Measurements from ENCODE around the gene SLC6A6.

The SLC6A6 gene

GRCh38 chr3:14461006-14461747, 58.8 kb downstream of the SLC6A6 start:
- peaks cover 28% of the 10 kb centered on the region for H3K4me1 ChIP-seq (ENCODE audit: control insufficient read depth, insufficient read depth, low read length, unreplicated experiment)
- H3K27me3 ChIP-seq (ENCODE audit: insufficient read depth, low read length) = no peaks in the 10 kb centered on the region
- no peaks in the 10 kb centered on the region; the same call in 1 of the 2 replicates for H3K36me3 ChIP-seq (ENCODE audit: insufficient read depth, low read length)
- no peaks in the 10 kb centered on the region for H3K79me2 ChIP-seq (ENCODE audit: control insufficient read depth, insufficient read depth, low read length, unreplicated experiment)
- peak overlapping the region; percentile 28; the same call in 1 of the 2 replicates for H3K27ac ChIP-seq (ENCODE audit: low read depth, low read length)
- H2AFZ ChIP-seq (ENCODE audit: low read length, unreplicated experiment) = no peak overlapping the region
- no peak overlapping the region for H3K4me3 ChIP-seq (ENCODE audit: low read depth, low read length)

GRCh38 chr3:14461748-14462324, 59.4 kb downstream of the SLC6A6 start:
- Histone ChIP-seq H3K36me3 (ENCODE audit: insufficient read depth, low read length) (no peaks in the 10 kb centered on the region; the same call in 1 of the 2 replicates), H3K4me3 (ENCODE audit: low read depth, low read length) (no peak overlapping the region), H3K27ac (ENCODE audit: low read depth, low read length) (no peak overlapping the region), H3K79me2 (ENCODE audit: control insufficient read depth, insufficient read depth, low read length, unreplicated experiment) (no peaks in the 10 kb centered on the region), H3K27me3 (ENCODE audit: insufficient read depth, low read length) (no peaks in the 10 kb centered on the region), H3K4me1 (ENCODE audit: control insufficient read depth, insufficient read depth, low read length, unreplicated experiment) (peaks cover 28% of the 10 kb centered on the region), H2AFZ (ENCODE audit: low read length, unreplicated experiment) (no peak overlapping the region)

GRCh38 chr3:14462738-14463137, 60.3 kb downstream of the SLC6A6 start:
- Histone ChIP-seq H3K79me2 (ENCODE audit: control insufficient read depth, insufficient read depth, low read length, unreplicated experiment) (no peaks in the 10 kb centered on the region), H3K36me3 (ENCODE audit: insufficient read depth, low read length) (no peaks in the 10 kb centered on the region; the same call in 1 of the 2 replicates), H3K27ac (ENCODE audit: low read depth, low read length) (no peak overlapping the region), H3K4me3 (ENCODE audit: low read depth, low read length) (no peak overlapping the region), H2AFZ (ENCODE audit: low read length, unreplicated experiment) (no peak overlapping the region), H3K27me3 (ENCODE audit: insufficient read depth, low read length) (no peaks in the 10 kb centered on the region), H3K4me1 (ENCODE audit: control insufficient read depth, insufficient read depth, low read length, unreplicated experiment) (peaks cover 28% of the 10 kb centered on the region)

- no peaks in the 10 kb centered on the region for H3K79me2 ChIP-seq (ENCODE audit: control insufficient read depth, insufficient read depth, low read length, unreplicated experiment)
- no peak overlapping the region for H3K27ac ChIP-seq (ENCODE audit: low read depth, low read length)
- no peaks in the 10 kb centered on the region; the same call in 1 of the 2 replicates for H3K36me3 ChIP-seq (ENCODE audit: insufficient read depth, low read length)
- no peak overlapping the region for H3K4me3 ChIP-seq (ENCODE audit: low read depth, low read length)
- no peaks in the 10 kb centered on the region for H3K27me3 ChIP-seq (ENCODE audit: insufficient read depth, low read length)
- no peak overlapping the region for H2AFZ ChIP-seq (ENCODE audit: low read length, unreplicated experiment)
- H3K4me1 ChIP-seq (ENCODE audit: control insufficient read depth, insufficient read depth, low read length, unreplicated experiment) = peaks cover 28% of the 10 kb centered on the region
Observed at GRCh38 chr3:14463330-14464140, 61.1 kb downstream of the SLC6A6 start.

- H3K79me2 ChIP-seq (ENCODE audit: control insufficient read depth, insufficient read depth, low read length, unreplicated experiment) = no peaks in the 10 kb centered on the region
- H2AFZ ChIP-seq (ENCODE audit: low read length, unreplicated experiment) = no peak overlapping the region
- no peaks in the 10 kb centered on the region; the same call in 1 of the 2 replicates for H3K36me3 ChIP-seq (ENCODE audit: insufficient read depth, low read length)
Observed at GRCh38 chr3:14464141-14464465, 61.7 kb downstream of the SLC6A6 start.

GRCh38 chr3:14464521-14464920, 62.1 kb downstream of the SLC6A6 start:
- no peaks in the 10 kb centered on the region; the same call in 1 of the 2 replicates for H3K36me3 ChIP-seq (ENCODE audit: insufficient read depth, low read length)
- no peaks in the 10 kb centered on the region for H3K27me3 ChIP-seq (ENCODE audit: insufficient read depth, low read length)
- H3K4me3 ChIP-seq (ENCODE audit: low read depth, low read length) = no peak overlapping the region
- peaks cover 20% of the 10 kb centered on the region for H3K4me1 ChIP-seq (ENCODE audit: control insufficient read depth, insufficient read depth, low read length, unreplicated experiment)
- no peaks in the 10 kb centered on the region for H3K79me2 ChIP-seq (ENCODE audit: control insufficient read depth, insufficient read depth, low read length, unreplicated experiment)
- H3K27ac ChIP-seq (ENCODE audit: low read depth, low read length) = no peak overlapping the region
- no peak overlapping the region for H2AFZ ChIP-seq (ENCODE audit: low read length, unreplicated experiment)

More at GRCh38 chr3:14464141-14464465, 61.7 kb downstream of the SLC6A6 start:
- Histone ChIP-seq H3K4me3 (ENCODE audit: low read depth, low read length) (no peak overlapping the region), H3K4me1 (ENCODE audit: control insufficient read depth, insufficient read depth, low read length, unreplicated experiment) (peaks cover 23% of the 10 kb centered on the region), H3K27me3 (ENCODE audit: insufficient read depth, low read length) (no peaks in the 10 kb centered on the region), H3K27ac (ENCODE audit: low read depth, low read length) (no peak overlapping the region)

GRCh38 chr3:14465425-14465824, 63.0 kb downstream of the SLC6A6 start:
- H3K79me2 ChIP-seq (ENCODE audit: control insufficient read depth, insufficient read depth, low read length, unreplicated experiment) = no peaks in the 10 kb centered on the region
- peaks cover 13% of the 10 kb centered on the region for H3K4me1 ChIP-seq (ENCODE audit: control insufficient read depth, insufficient read depth, low read length, unreplicated experiment)
- no peak overlapping the region for H3K27ac ChIP-seq (ENCODE audit: low read depth, low read length)
- H3K36me3 ChIP-seq (ENCODE audit: insufficient read depth, low read length) = no peaks in the 10 kb centered on the region; the same call in 1 of the 2 replicates
- H3K27me3 ChIP-seq (ENCODE audit: insufficient read depth, low read length) = no peaks in the 10 kb centered on the region
- no peak overlapping the region for H3K4me3 ChIP-seq (ENCODE audit: low read depth, low read length)
- no peak overlapping the region for H2AFZ ChIP-seq (ENCODE audit: low read length, unreplicated experiment)

- peaks cover 6% of the 10 kb centered on the region for H3K4me1 ChIP-seq (ENCODE audit: control insufficient read depth, insufficient read depth, low read length, unreplicated experiment)
- no peak overlapping the region for H2AFZ ChIP-seq (ENCODE audit: low read length, unreplicated experiment)
- no peaks in the 10 kb centered on the region; the same call in 1 of the 2 replicates for H3K36me3 ChIP-seq (ENCODE audit: insufficient read depth, low read length)
- no peak overlapping the region for H3K4me3 ChIP-seq (ENCODE audit: low read depth, low read length)
- H3K79me2 ChIP-seq (ENCODE audit: control insufficient read depth, insufficient read depth, low read length, unreplicated experiment) = no peaks in the 10 kb centered on the region
- H3K27ac ChIP-seq (ENCODE audit: low read depth, low read length) = no peak overlapping the region
- no peaks in the 10 kb centered on the region for H3K27me3 ChIP-seq (ENCODE audit: insufficient read depth, low read length)
Observed at GRCh38 chr3:14466179-14466903, 63.9 kb downstream of the SLC6A6 start.

GRCh38 chr3:14467814-14468620, 65.6 kb downstream of the SLC6A6 start:
- Histone ChIP-seq H3K79me2 (ENCODE audit: control insufficient read depth, insufficient read depth, low read length, unreplicated experiment) (no peaks in the 10 kb centered on the region), H2AFZ (ENCODE audit: low read length, unreplicated experiment) (no peak overlapping the region), H3K27ac (ENCODE audit: low read depth, low read length) (no peak overlapping the region), H3K27me3 (ENCODE audit: insufficient read depth, low read length) (no peaks in the 10 kb centered on the region), H3K36me3 (ENCODE audit: insufficient read depth, low read length) (no peaks in the 10 kb centered on the region; the same call in 1 of the 2 replicates), H3K4me3 (ENCODE audit: low read depth, low read length) (no peak overlapping the region), H3K4me1 (ENCODE audit: control insufficient read depth, insufficient read depth, low read length, unreplicated experiment) (peaks cover 19% of the 10 kb centered on the region)

Data from ACC112 (cell line).